ENCODE data around the gene JAM2.
"Not testable (repeated sequence)": the region's sequence is repeated elsewhere in the genome, so short reads cannot be mapped to it uniquely, and the experiment has no call there.

The JAM2 gene

GRCh38 chr21:25625776-25626555, 13.1 kb upstream of the JAM2 start:
- H3K27ac ChIP-seq (ENCODE audit: low read depth, low read length, severe bottlenecking); H3K36me3 ChIP-seq (ENCODE audit: control insufficient read depth, insufficient read depth, low read length); H3K4me3 ChIP-seq (ENCODE audit: extremely low read depth, insufficient read depth, low read length, poor library complexity, severe bottlenecking); H3K4me1 ChIP-seq (ENCODE audit: control insufficient read depth, insufficient read depth, low read length, poor library complexity, severe bottlenecking); H3K9me3 ChIP-seq (ENCODE audit: control insufficient read depth, low read length): not testable (repeated sequence)
- WGBS, 2 experiments (ENCODE audit: insufficient coverage in 2 of 2): 84 to 88% methylated on average over 10 of the region's 11 CpGs

DNA sequence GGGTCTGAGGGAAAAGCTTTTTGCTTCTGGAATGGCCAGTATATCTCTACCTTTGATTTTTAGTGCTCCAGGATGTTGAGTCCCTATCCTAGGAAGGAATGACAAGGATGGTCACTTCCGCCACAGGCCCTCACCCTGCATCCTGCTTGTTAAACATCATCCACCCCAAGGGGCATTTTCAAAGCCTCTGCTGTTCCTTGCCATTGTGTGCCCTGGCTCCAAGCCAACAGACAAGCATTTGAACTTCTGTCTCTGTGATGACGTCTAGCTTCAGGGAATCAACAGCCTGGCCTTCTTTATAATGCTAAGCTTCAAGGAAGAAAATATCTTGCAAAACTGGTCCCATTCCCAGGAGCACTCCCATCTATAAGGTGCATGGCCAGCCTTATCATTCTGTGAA, 12.3 kb upstream of the JAM2 start:
- Histone ChIP-seq H3K4me3 (ENCODE audit: extremely low read depth, insufficient read depth, low read length, poor library complexity, severe bottlenecking) (no peak overlapping the region), H3K4me1 (ENCODE audit: control insufficient read depth, insufficient read depth, low read length, poor library complexity, severe bottlenecking) (no peaks in the 10 kb centered on the region), H3K27ac (ENCODE audit: low read depth, low read length, severe bottlenecking) (no peak overlapping the region), H3K36me3 (ENCODE audit: control insufficient read depth, insufficient read depth, low read length) (no peaks in the 10 kb centered on the region), H3K9me3 (ENCODE audit: control insufficient read depth, low read length) (no peaks in the 10 kb centered on the region)
- WGBS, 2 experiments (ENCODE audit: insufficient coverage in 2 of 2): 63 to 82% methylated on average over 2 of the region's 2 CpGs

- Histone ChIP-seq H3K27ac (ENCODE audit: low read depth, low read length, severe bottlenecking) (no peak overlapping the region), H3K4me3 (ENCODE audit: extremely low read depth, insufficient read depth, low read length, poor library complexity, severe bottlenecking) (no peak overlapping the region), H3K9me3 (ENCODE audit: control insufficient read depth, low read length) (no peaks in the 10 kb centered on the region), H3K36me3 (ENCODE audit: control insufficient read depth, insufficient read depth, low read length) (no peaks in the 10 kb centered on the region), H3K4me1 (ENCODE audit: control insufficient read depth, insufficient read depth, low read length, poor library complexity, severe bottlenecking) (no peaks in the 10 kb centered on the region)
- no CpG with 5 or more reads among the region's 2 CpGs for WGBS, 2 experiments (ENCODE audit: insufficient coverage in 2 of 2)
Measured at GRCh38 chr21:25632296-25632695, 6.8 kb upstream of the JAM2 start.

GRCh38 chr21:25635310-25635709, 3.7 kb upstream of the JAM2 start:
- Histone ChIP-seq H3K9me3 (ENCODE audit: control insufficient read depth, low read length) (no peaks in the 10 kb centered on the region), H3K27ac (ENCODE audit: low read depth, low read length, severe bottlenecking) (no peak overlapping the region), H3K4me1 (ENCODE audit: control insufficient read depth, insufficient read depth, low read length, poor library complexity, severe bottlenecking) (no peaks in the 10 kb centered on the region), H3K36me3 (ENCODE audit: control insufficient read depth, insufficient read depth, low read length) (no peaks in the 10 kb centered on the region), H3K4me3 (ENCODE audit: extremely low read depth, insufficient read depth, low read length, poor library complexity, severe bottlenecking) (no peak overlapping the region)
- 76 to 83% methylated on average over 5 to 6 of the region's 8 CpGs for WGBS, 2 experiments (ENCODE audit: insufficient coverage in 2 of 2)

GRCh38 chr21:25636727-25637126, 2.3 kb upstream of the JAM2 start:
- H3K27ac ChIP-seq (ENCODE audit: low read depth, low read length, severe bottlenecking): no peak overlapping the region
- H3K4me1 ChIP-seq (ENCODE audit: control insufficient read depth, insufficient read depth, low read length, poor library complexity, severe bottlenecking): no peaks in the 10 kb centered on the region
- H3K9me3 ChIP-seq (ENCODE audit: control insufficient read depth, low read length): no peaks in the 10 kb centered on the region
- WGBS, 2 experiments (ENCODE audit: insufficient coverage in 2 of 2): 100% methylated on average over 2 of the region's 2 CpGs; no CpG with 5 or more reads in 1 of the 2 experiments
- H3K36me3 ChIP-seq (ENCODE audit: control insufficient read depth, insufficient read depth, low read length): no peaks in the 10 kb centered on the region
- no peak overlapping the region for H3K4me3 ChIP-seq (ENCODE audit: extremely low read depth, insufficient read depth, low read length, poor library complexity, severe bottlenecking)

GRCh38 chr21:25637851-25638659, 1.0 kb upstream of the JAM2 start:
- Histone ChIP-seq H3K27ac (ENCODE audit: low read depth, low read length, severe bottlenecking) (no peak overlapping the region), H3K4me1 (ENCODE audit: control insufficient read depth, insufficient read depth, low read length, poor library complexity, severe bottlenecking) (no peaks in the 10 kb centered on the region), H3K4me3 (ENCODE audit: extremely low read depth, insufficient read depth, low read length, poor library complexity, severe bottlenecking) (no peak overlapping the region), H3K36me3 (ENCODE audit: control insufficient read depth, insufficient read depth, low read length) (no peaks in the 10 kb centered on the region), H3K9me3 (ENCODE audit: control insufficient read depth, low read length) (no peaks in the 10 kb centered on the region)
- WGBS, 2 experiments (ENCODE audit: insufficient coverage in 2 of 2): 48 to 50% methylated on average over 4 of the region's 5 CpGs

GRCh38 chr21:25639551-25640201, 618 bp downstream of the JAM2 start:
- 0 to 1% methylated on average over 30 to 37 of the region's 40 CpGs for WGBS, 2 experiments (ENCODE audit: insufficient coverage in 2 of 2)
- Histone ChIP-seq H3K9me3 (ENCODE audit: control insufficient read depth, low read length) (no peaks in the 10 kb centered on the region), H3K36me3 (ENCODE audit: control insufficient read depth, insufficient read depth, low read length) (no peaks in the 10 kb centered on the region), H3K4me1 (ENCODE audit: control insufficient read depth, insufficient read depth, low read length, poor library complexity, severe bottlenecking) (no peaks in the 10 kb centered on the region), H3K4me3 (ENCODE audit: extremely low read depth, insufficient read depth, low read length, poor library complexity, severe bottlenecking) (peak overlapping the region; percentile 66), H3K27ac (ENCODE audit: low read depth, low read length, severe bottlenecking) (peak overlapping the region; percentile 36)

GRCh38 chr21:25640202-25640942, 1.3 kb downstream of the JAM2 start:
- Histone ChIP-seq H3K4me1 (ENCODE audit: control insufficient read depth, insufficient read depth, low read length, poor library complexity, severe bottlenecking) (no peaks in the 10 kb centered on the region), H3K36me3 (ENCODE audit: control insufficient read depth, insufficient read depth, low read length) (no peaks in the 10 kb centered on the region), H3K27ac (ENCODE audit: low read depth, low read length, severe bottlenecking) (no peak overlapping the region), H3K4me3 (ENCODE audit: extremely low read depth, insufficient read depth, low read length, poor library complexity, severe bottlenecking) (peak overlapping the region; percentile 66), H3K9me3 (ENCODE audit: control insufficient read depth, low read length) (no peaks in the 10 kb centered on the region)
- WGBS, 2 experiments (ENCODE audit: insufficient coverage in 2 of 2): 11 to 13% methylated on average over 12 to 15 of the region's 27 CpGs

DNA sequence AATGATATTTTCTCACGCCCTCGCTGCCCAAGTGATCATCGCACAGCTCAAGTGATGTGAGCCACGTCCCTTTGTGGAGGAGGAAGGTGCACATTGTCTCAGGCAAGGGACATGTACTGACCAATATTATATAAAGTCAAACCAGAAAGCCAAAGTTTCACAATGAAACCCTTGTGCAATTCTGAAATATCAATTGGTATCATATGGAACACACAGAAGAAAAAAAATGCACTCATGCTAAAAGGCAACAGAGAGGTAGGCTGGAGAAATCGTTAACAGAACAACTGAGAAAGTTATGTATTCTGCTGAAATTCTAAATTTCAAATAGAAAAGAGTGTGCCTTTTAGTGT, 1.9 kb downstream of the JAM2 start:
- Histone ChIP-seq H3K27ac (ENCODE audit: low read depth, low read length, severe bottlenecking) (no peak overlapping the region), H3K4me3 (ENCODE audit: extremely low read depth, insufficient read depth, low read length, poor library complexity, severe bottlenecking) (no peak overlapping the region), H3K9me3 (ENCODE audit: control insufficient read depth, low read length) (no peaks in the 10 kb centered on the region), H3K36me3 (ENCODE audit: control insufficient read depth, insufficient read depth, low read length) (no peaks in the 10 kb centered on the region), H3K4me1 (ENCODE audit: control insufficient read depth, insufficient read depth, low read length, poor library complexity, severe bottlenecking) (no peaks in the 10 kb centered on the region)
- WGBS, 2 experiments (ENCODE audit: insufficient coverage in 2 of 2): 14 to 66% methylated on average over 1 to 3 of the region's 5 CpGs

DNA sequence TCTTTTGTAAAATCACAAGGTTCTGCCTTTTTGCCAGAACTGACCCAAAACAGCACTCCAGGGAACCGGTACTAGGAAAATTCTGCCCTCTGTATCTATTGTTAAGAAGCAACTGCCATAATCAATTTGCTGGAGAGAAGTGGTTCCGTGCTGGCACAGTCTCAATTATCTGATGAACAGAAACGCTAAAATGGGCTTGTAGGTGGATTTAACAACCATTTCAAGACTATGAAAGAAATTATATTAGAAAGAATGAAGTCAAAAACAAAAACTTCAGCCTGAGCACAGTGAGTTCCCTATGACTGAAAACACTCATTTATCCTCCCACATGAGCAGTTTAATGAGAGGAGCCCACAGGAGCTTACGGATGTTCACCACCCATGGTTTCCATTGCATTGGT, 4.4 kb downstream of the JAM2 start:
- Histone ChIP-seq H3K4me1 (ENCODE audit: control insufficient read depth, insufficient read depth, low read length, poor library complexity, severe bottlenecking) (no peaks in the 10 kb centered on the region), H3K27ac (ENCODE audit: low read depth, low read length, severe bottlenecking) (no peak overlapping the region)
- WGBS, 2 experiments (ENCODE audit: insufficient coverage in 2 of 2): 100% methylated on average over 1 of the region's 4 CpGs; no CpG with 5 or more reads in 1 of the 2 experiments

More for the DNA sequence above, 4.4 kb downstream of the JAM2 start:
- Histone ChIP-seq H3K9me3 (ENCODE audit: control insufficient read depth, low read length) (no peaks in the 10 kb centered on the region), H3K36me3 (ENCODE audit: control insufficient read depth, insufficient read depth, low read length) (no peaks in the 10 kb centered on the region), H3K4me3 (ENCODE audit: extremely low read depth, insufficient read depth, low read length, poor library complexity, severe bottlenecking) (no peak overlapping the region)

All from mesodermal cell (in vitro differentiated cells).